GM13976 (cell line): ENCODE data around the gene ZDHHC11B.

Experiments used
- DNase-seq: peaks from one replicate; pipeline ENCODE4 v3.0.0; 2012; ENCODE audit warnings: low spot score
- CTCF ChIP-seq: IDR thresholded peaks from 2 replicates; pipeline ENCODE4 v1.5.1; 2012; ENCODE audit warnings: borderline replicate concordance, mild to moderate bottlenecking; ENCODE audit not compliant: insufficient read depth; ENCODE audit errors: extremely low read depth, missing control alignments, control extremely low read depth
- in situ Hi-C: fragments of 300-500 bp; cut with MboI; formaldehyde crosslinking; loops from one replicate; pipeline ENCODE4 v1.12.0; 2022; ENCODE audit warnings: low sequenced_read_pairs, mixed read lengths, inconsistent platforms; ENCODE audit not compliant: unreplicated experiment

Gene ZDHHC11B

GRCh38 chr5:669842-670395, 114.6 kb downstream of the ZDHHC11B start:
- in situ Hi-C loops = no loop called here
- no peak for TF ChIP-seq CTCF
- DNase-seq = no peak

- peak; percentile 72 for DNase-seq
- in situ Hi-C loops = no loop called here
- TF ChIP-seq CTCF = peak; percentile 65
Observed at GRCh38 chr5:669111-669841, 115.3 kb downstream of the ZDHHC11B start.

- TF ChIP-seq CTCF = no peak
- DNase-seq = no peak
- in situ Hi-C loops = no loop called here
Observed at GRCh38 chr5:668283-668995, 116.1 kb downstream of the ZDHHC11B start.

DNA sequence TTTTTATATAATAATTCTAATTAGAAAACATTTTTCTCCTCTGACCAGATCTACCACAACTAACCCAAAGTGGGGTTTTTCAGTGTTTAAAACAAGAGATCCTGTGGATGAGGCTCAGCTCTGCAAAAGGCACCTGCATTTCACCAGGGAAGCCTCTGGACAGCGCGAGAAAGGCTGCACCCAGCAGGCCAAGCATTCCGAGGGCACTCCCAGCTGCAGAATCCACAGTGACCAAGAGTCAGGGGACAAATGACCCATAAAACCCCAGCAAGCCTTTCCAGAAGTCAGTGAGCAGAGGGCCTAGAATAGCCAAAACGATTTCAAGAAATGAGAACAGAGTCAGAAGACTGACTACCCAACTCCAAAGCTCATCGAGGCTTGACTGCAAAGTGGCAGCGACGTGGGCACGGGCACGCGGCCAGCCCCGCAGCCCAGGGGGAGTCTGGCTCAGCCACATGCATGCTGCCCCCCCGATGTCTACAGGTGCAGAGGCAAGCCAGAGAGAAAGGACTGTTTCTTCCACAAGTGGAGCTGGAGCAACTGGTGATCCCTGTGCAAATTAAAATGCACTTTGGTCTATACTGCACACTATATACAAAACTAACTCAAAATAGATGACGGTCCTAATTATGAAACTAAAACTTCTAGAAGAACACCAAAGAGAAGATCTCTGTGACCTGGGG, 117.6 kb downstream of the ZDHHC11B start:
- in situ Hi-C loops = no loop called here
- DNase-seq = no peak
- TF ChIP-seq CTCF = no peak

GRCh38 chr5:665956-666711, 118.4 kb downstream of the ZDHHC11B start:
- DNase-seq = no peak
- in situ Hi-C loops = no loop called here
- TF ChIP-seq CTCF = no peak

DNA sequence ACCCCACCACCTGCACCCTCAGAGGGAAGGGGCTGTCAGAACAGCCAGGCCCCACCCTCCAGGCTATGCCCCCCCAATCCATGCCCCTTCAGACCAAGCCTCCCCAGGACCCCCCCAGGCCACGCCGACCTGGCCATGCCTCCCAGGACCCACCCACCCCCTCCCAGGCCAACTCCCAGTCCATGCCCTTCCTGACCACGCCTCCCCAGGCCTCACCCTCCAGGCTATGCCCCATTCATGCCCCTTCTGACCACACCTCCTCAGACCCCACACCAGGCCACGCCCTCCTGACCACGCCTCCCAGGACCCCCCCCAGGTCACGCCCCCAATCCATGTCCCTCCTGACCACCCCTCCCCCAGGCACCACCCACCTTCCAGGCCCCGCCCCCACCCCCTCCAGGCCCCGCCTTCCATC, 119.0 kb downstream of the ZDHHC11B start:
- no peak for DNase-seq
- no peak for TF ChIP-seq CTCF
- in situ Hi-C loops = no loop called here
